Lung (tissue), 12 donors: ENCODE results near the gene SH3BP4. TPM values are rescaled to one million over a fixed set of nuclear protein-coding genes. Genes with fewer than 3 reads are reported as not detected.

Experiments used
- ATAC-seq: fragments of 200-7000 bp; cut with Tn5 transposase; one replicate; pipeline ENCODE4 v1.9.1; 2020; ENCODE audit warnings: moderate number of reproducible peaks; ENCODE audit not compliant: insufficient read depth, low FRiP score
- DNase-seq, 3 donors: peaks; one replicate each; pipeline ENCODE4 v3.0.0-alpha.2; 2013 to 2017
- H3K27ac ChIP-seq, 2 donors: one replicate each; pipeline ENCODE4 v1.5.1; 2013; ENCODE audit warnings: mild to moderate bottlenecking in 2 of 2, moderate library complexity in 2 of 2, control low read depth in 1 of 2, inconsistent platforms in 1 of 2, low read depth in 1 of 2, low read length in 1 of 2
- H3K27me3 ChIP-seq, 3 donors: one replicate each; pipeline ENCODE4 v1.5.1; 2013; ENCODE audit warnings: low read length in 2 of 3; ENCODE audit not compliant: control insufficient read depth in 3 of 3, insufficient read depth in 3 of 3
- H3K36me3 ChIP-seq, 4 donors: one replicate each; pipeline ENCODE4 v1.5.1; 2013; ENCODE audit warnings: low read length in 4 of 4, mild to moderate bottlenecking in 1 of 4, moderate library complexity in 1 of 4; ENCODE audit not compliant: control insufficient read depth in 4 of 4, insufficient read depth in 4 of 4
- H3K4me1 ChIP-seq, 5 donors: one replicate each; pipeline ENCODE4 v1.5.1; 2013; ENCODE audit warnings: low read length in 5 of 5, mild to moderate bottlenecking in 2 of 5, moderate library complexity in 1 of 5; ENCODE audit not compliant: control insufficient read depth in 5 of 5, insufficient read depth in 5 of 5
- H3K4me3 ChIP-seq: one replicate; pipeline ENCODE4 v1.5.1; 2013; ENCODE audit warnings: mild to moderate bottlenecking, control low read depth, moderate library complexity
- H3K9ac ChIP-seq, 2 donors: one replicate each; pipeline ENCODE4 v1.5.1; 2013; ENCODE audit warnings: low read length in 2 of 2, control low read depth in 1 of 2; ENCODE audit not compliant: insufficient read depth in 1 of 2
- H3K9me3 ChIP-seq, 4 donors: one replicate each; pipeline ENCODE4 v1.5.1; 2013; ENCODE audit warnings: low read length in 3 of 4, mild to moderate bottlenecking in 1 of 4, moderate library complexity in 1 of 4; ENCODE audit not compliant: control insufficient read depth in 4 of 4, insufficient read depth in 3 of 4
- WGBS, 2 donors: extraction: QIAGEN DNeasy Blood & Tissue Kit; methylation state at CpG; one replicate each; pipeline ENCODE4 v1.1.7; 2013; 5-methylcytosine and 5-hydroxymethylcytosine counted together
- polyA plus RNA-seq, 2 donors: library from polyadenylated mRNA; stranded (reverse); fragments of 200-250 nt; gene quantifications; one replicate each; pipeline ENCODE4 v1.2.1, GENCODE V29; 2013
- total RNA-seq, 2 donors: library from RNA; depleted of rRNA in 1 of 2; stranded (reverse); fragments of >200 nt in 1 of 2; gene quantifications; one replicate each; pipeline ENCODE4 v1.2.1, GENCODE V29; 2014 to 2021
- TF ChIP-seq, protein P1 (sequence below): IDR thresholded peaks from 2 replicates; pipeline ENCODE4 v1.5.1; 2012; ENCODE audit warnings: mild to moderate bottlenecking; ENCODE audit errors: control extremely low read depth, extremely low read depth
- donor health status: control.
- donor health status: control.
- donor health status: Bipolar disorder and iron deficiency.
- donor health status: healthy.
- donor health status: DM: yes; HTN: yes; CAD: no.

SH3BP4 gene
- total and polyA plus RNA-seq, 4 donors, result 12.0 to 36.5 (median 18.2) TPM

DNA sequence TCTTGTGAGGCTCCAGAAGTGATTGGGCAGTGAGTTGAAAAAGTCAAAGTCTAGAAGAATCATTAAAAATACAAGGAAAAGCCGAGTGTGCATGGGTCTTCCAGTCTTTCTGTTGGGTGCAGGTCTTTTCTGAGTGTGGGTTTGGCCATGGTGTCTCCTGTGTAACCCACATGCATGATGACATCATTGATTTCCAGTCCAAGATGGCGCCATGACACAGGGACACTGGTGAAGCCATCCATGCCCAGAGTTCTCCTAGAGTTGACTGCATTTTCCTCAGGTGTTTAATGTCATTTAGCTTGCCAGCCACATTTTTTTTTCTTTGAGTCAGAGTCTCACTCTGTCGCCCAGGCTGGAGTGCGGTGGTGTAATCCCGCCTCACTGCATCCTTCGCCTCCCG lies 35.9 kb downstream of the SH3BP4 start:
- Histone ChIP-seq H3K9ac (no peak overlapping the region), H3K4me1 (peaks cover 3 to 20% (median 16%) of the 10 kb centered on the region in 5 donors), H3K27ac (peak overlapping the region in 1 of 2 donors; percentile 11), H3K9me3 (peaks cover 0 to 4% (median 0%) of the 10 kb centered on the region in 4 donors), H3K4me3 (no peak overlapping the region), H3K36me3 (peaks cover 0 to 5% (median under 1%) of the 10 kb centered on the region in 4 donors), H3K27me3 (no peaks in the 10 kb centered on the region)
- DNase-seq, result no peak
- TF ChIP-seq, protein P1, sequence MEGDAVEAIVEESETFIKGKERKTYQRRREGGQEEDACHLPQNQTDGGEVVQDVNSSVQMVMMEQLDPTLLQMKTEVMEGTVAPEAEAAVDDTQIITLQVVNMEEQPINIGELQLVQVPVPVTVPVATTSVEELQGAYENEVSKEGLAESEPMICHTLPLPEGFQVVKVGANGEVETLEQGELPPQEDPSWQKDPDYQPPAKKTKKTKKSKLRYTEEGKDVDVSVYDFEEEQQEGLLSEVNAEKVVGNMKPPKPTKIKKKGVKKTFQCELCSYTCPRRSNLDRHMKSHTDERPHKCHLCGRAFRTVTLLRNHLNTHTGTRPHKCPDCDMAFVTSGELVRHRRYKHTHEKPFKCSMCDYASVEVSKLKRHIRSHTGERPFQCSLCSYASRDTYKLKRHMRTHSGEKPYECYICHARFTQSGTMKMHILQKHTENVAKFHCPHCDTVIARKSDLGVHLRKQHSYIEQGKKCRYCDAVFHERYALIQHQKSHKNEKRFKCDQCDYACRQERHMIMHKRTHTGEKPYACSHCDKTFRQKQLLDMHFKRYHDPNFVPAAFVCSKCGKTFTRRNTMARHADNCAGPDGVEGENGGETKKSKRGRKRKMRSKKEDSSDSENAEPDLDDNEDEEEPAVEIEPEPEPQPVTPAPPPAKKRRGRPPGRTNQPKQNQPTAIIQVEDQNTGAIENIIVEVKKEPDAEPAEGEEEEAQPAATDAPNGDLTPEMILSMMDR, result no peak
- no peak for ATAC-seq
- 97 to 99% methylated on average over 7 of the region's 7 CpGs for WGBS, 2 donors

DNA sequence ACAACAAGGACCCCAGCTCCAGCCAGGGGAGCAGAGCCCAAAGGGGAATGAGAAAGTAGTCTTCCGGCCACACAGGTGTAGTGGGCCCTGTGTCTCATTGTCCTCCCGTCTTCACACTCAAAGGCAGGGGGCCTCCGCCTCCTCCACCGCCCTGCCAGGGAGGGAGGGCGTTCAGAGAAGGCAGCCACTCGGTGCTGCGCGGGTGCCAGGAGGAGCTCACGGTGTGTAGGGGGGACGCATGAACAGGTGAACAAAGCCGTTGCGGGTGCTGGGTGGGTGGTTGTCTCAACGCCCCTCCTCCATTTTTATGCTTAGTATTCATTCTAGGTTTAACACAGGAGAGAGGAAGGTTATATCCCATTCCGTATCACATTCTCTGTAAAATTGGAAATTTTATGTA lies 36.7 kb downstream of the SH3BP4 start:
- Histone ChIP-seq H3K9ac (no peak overlapping the region), H3K4me3 (no peak overlapping the region), H3K4me1 (peaks cover 3 to 19% (median 13%) of the 10 kb centered on the region in 5 donors), H3K9me3 (peaks cover 0 to 4% (median 0%) of the 10 kb centered on the region in 4 donors), H3K27me3 (no peaks in the 10 kb centered on the region), H3K36me3 (peaks cover 0 to 7% (median 1%) of the 10 kb centered on the region in 4 donors), H3K27ac (no peak overlapping the region)
- no peak for ATAC-seq
- 97 to 98% methylated on average over 14 of the region's 14 CpGs for WGBS, 2 donors
- no peak for DNase-seq
- TF ChIP-seq, protein P1, result no peak

DNA sequence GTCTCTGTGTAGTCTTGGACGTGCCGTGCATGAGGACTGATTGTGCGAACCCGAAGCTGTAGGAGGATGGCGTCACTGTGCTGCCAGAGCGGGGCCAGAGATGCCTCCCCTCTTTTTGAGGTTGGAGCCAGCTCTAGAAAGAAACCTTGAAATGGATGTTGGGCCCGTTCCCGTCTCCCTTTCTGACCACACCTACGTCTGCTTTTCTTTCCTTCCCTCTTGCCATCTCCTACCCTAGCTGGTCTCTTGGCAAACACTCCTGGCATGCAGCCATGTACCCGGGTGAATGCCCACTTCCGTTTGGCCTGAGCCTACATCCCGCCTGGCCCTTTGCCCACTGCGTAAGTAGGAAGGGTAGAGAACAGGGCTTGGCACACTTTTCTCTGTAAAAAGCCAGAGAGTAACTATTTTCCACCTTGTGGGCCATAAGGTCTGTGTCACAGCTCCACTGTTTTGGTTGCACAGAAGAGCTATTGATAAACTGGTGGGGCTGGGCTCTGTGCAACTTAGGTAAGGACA lies 37.4 kb downstream of the SH3BP4 start:
- Histone ChIP-seq H3K36me3 (peaks cover 0 to 7% (median 1%) of the 10 kb centered on the region in 4 donors), H3K9ac (no peak overlapping the region), H3K27ac (peak overlapping the region; percentile 15 to 54), H3K27me3 (no peaks in the 10 kb centered on the region), H3K4me3 (no peak overlapping the region), H3K9me3 (peaks cover 0 to 4% (median 0%) of the 10 kb centered on the region in 4 donors), H3K4me1 (peaks cover 3 to 19% (median 8%) of the 10 kb centered on the region in 5 donors)
- DNase-seq, result peak in 1 of 3 donors; percentile 58
- TF ChIP-seq, protein P1, result no peak
- WGBS, 2 donors, result 12 to 20% methylated on average over 13 of the region's 13 CpGs
- peak; percentile 28 for ATAC-seq

DNA sequence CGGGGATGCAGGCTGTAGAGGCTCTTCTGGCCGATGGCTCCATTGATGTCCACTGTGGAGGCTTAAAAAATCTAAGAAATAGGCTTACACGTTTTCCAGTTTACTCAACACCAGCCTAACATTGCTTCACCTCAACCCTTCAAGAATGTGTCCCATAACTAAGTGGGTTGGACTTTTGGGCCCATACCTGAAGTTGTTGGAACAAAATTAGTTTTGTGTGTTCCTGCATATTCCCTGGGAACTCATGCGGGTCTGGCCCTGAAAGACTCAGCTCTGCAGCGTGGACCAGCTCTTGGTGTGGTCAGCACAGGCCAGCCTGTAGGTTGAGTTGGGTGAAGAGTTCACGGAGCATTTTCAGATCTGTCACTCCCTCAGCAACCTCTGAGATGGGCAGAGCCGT lies 38.5 kb downstream of the SH3BP4 start:
- Histone ChIP-seq H3K9ac (no peak overlapping the region), H3K9me3 (peaks cover 0 to 4% (median 0%) of the 10 kb centered on the region in 4 donors), H3K4me3 (no peak overlapping the region), H3K4me1 (peaks cover 3 to 23% (median 8%) of the 10 kb centered on the region in 5 donors), H3K36me3 (peaks cover 0 to 7% (median 2%) of the 10 kb centered on the region in 4 donors), H3K27me3 (no peaks in the 10 kb centered on the region), H3K27ac (no peak overlapping the region)
- WGBS, 2 donors, result 82 to 88% methylated on average over 7 of the region's 7 CpGs
- DNase-seq, result no peak
- no peak for ATAC-seq
- TF ChIP-seq, protein P1, result no peak
